Psoas muscle (tissue), 8 donors: ENCODE results near the gene C5orf63. TPM values are rescaled to one million over a fixed set of nuclear protein-coding genes. Genes with fewer than 3 reads are reported as not detected.
"Not testable (repeated sequence)": the region's sequence is repeated elsewhere in the genome, so short reads cannot be mapped to it uniquely, and the experiment has no call there.

Experiments used
- ATAC-seq, 4 donors: fragments of 200-7000 bp; cut with Tn5 transposase; one replicate each; pipeline ENCODE4 v1.9.1; 2020; ENCODE audit warnings: moderate library complexity in 3 of 4, mild to moderate bottlenecking in 2 of 4
- DNase-seq, 2 donors: peaks; one replicate each; pipeline ENCODE4 v3.0.0-alpha.2; 2020
- H3K27ac ChIP-seq: fragments of 200-600 bp; one replicate; pipeline ENCODE4 v1.8.0; 2022
- H3K27me3 ChIP-seq, 3 donors: fragments of 200-600 bp in 1 of 3; one replicate each; pipeline versions ENCODE4 v1.6.1 to v1.8.0; 2013 to 2022; ENCODE audit warnings: low read length in 2 of 3, mild to moderate bottlenecking in 2 of 3, moderate library complexity in 1 of 3; ENCODE audit not compliant: insufficient read depth in 3 of 3
- H3K36me3 ChIP-seq, 2 donors: fragments of 200-600 bp in 1 of 2; one replicate each; pipeline versions ENCODE4 v1.6.1 to v1.8.0; 2013 to 2022; ENCODE audit warnings: low read depth in 1 of 2, mild to moderate bottlenecking in 1 of 2, moderate library complexity in 1 of 2; ENCODE audit not compliant: insufficient read depth in 1 of 2
- H3K4me1 ChIP-seq: fragments of 200-600 bp; one replicate; pipeline ENCODE4 v1.8.0; 2022
- H3K4me3 ChIP-seq: fragments of 200-600 bp; one replicate; pipeline ENCODE4 v1.8.0; 2022; ENCODE audit warnings: mild to moderate bottlenecking
- H3K9me3 ChIP-seq: fragments of 200-600 bp; one replicate; pipeline ENCODE4 v1.8.0; 2022
- WGBS, 3 donors: extraction: QIAGEN DNeasy Blood & Tissue Kit; methylation state at CpG; one replicate each; pipeline versions ENCODE4 v1.1.6 to v1.1.7; 2013; 5-methylcytosine and 5-hydroxymethylcytosine counted together
- intact Hi-C, 2 donors: fragments of 100-400 bp; cut with DNase I; formaldehyde crosslinking; loops; one replicate each; pipeline versions ENCODE4 v1.11.0 to v1.14.2; 2022
- long read RNA-seq, 2 donors: library from polyadenylated mRNA; unstranded; transcript quantifications; one replicate each; pipeline ENCODE4 v2.0.0, GENCODE V29; 2021
- polyA plus RNA-seq, 3 donors: library from polyadenylated mRNA; stranded (reverse); fragments of 200-250 nt; gene quantifications; one replicate each; pipeline ENCODE4 v1.2.3, GENCODE V29; 2013
- total RNA-seq, 4 donors: library from RNA; stranded (reverse); fragmentation: NEBNext Ultra II Directional in 2 of 4; extraction: Animal tissue kit (Norgen Biotek cat#: 25700) in 2 of 4; gene quantifications; one replicate each; pipeline versions ENCODE4 v1.2.1 to v1.2.4, GENCODE V29; 2021 to 2023
- TF ChIP-seq, protein P1 (sequence below): fragments of 200-600 bp; IDR thresholded peaks from one replicate; pipeline ENCODE4 v1.8.0; 2022; ENCODE audit warnings: antibody characterized with exemption
- donor health status: healthy with polysubstance abuse.
- donor health status: DM: no; HTN: no; CAD: no; lungs with moderate emphysema.
- donor health status: Bipolar disorder and iron deficiency.
- donor health status: healthy.
- donor health status: DM: yes; HTN: yes; CAD: no.
- donor health status: DM: no; HTN: no; CAD: no.
- donor health status: DM: no; HTN: no; CAD: no.
- donor health status: DM: yes; HTN: yes; CAD: no.

Gene C5orf63
- total RNA-seq = 1 to 10 TPM; 5.3 to 7.6 (median 7.0) TPM
- 1 to 10 TPM; 2.4 to 6.4 (median 5.8) TPM for polyA plus RNA-seq
- long read RNA-seq, donor 1, full-length matches to known transcripts = 4 of 7 reads
- long read RNA-seq, donor 1, partial matches to known transcripts = 1 of 7 reads
- long read RNA-seq, donor 1, other reads (novel, unspliced or antisense) = 2 of 7 reads
- long read RNA-seq, donor 2, full-length matches to known transcripts = 1 of 2 reads
- long read RNA-seq, donor 2, partial matches to known transcripts = 1 of 2 reads
- long read RNA-seq, donor 2, other reads (novel, unspliced or antisense) = 0 of 2 reads

GRCh38 chr5:127072861-127073846 lies at the start of gene C5orf63:
Gene C5orf63, minus strand, starts transcription at chr5:127073502. Its CDS starts 14,507 bp downstream, at chr5:127058995.
- DNase-seq (peak; percentile 73 to 84), ATAC-seq (peak; percentile 97 to 99 (median 99))
- no peaks in the 10 kb centered on the region for H3K27me3 ChIP-seq
- H3K36me3 ChIP-seq = peaks cover 0 to 13% of the 10 kb centered on the region in 2 donors
- H3K4me1 ChIP-seq = no peaks in the 10 kb centered on the region
- peak within 1 kb of the TSS; percentile 72 for H3K27ac ChIP-seq
- no peaks in the 10 kb centered on the region for H3K9me3 ChIP-seq
- 9 to 27% (median 14%) methylated on average over 56 of the region's 56 CpGs for WGBS, 3 donors
- intact Hi-C loops = loop anchor here (2.0 to 5.0 kb wide), 2 partner anchors 41 to 42 kb away; partner anchors contain the start of gene MARCHF3 (in 2 of the 2)
- TF ChIP-seq, protein P1, sequence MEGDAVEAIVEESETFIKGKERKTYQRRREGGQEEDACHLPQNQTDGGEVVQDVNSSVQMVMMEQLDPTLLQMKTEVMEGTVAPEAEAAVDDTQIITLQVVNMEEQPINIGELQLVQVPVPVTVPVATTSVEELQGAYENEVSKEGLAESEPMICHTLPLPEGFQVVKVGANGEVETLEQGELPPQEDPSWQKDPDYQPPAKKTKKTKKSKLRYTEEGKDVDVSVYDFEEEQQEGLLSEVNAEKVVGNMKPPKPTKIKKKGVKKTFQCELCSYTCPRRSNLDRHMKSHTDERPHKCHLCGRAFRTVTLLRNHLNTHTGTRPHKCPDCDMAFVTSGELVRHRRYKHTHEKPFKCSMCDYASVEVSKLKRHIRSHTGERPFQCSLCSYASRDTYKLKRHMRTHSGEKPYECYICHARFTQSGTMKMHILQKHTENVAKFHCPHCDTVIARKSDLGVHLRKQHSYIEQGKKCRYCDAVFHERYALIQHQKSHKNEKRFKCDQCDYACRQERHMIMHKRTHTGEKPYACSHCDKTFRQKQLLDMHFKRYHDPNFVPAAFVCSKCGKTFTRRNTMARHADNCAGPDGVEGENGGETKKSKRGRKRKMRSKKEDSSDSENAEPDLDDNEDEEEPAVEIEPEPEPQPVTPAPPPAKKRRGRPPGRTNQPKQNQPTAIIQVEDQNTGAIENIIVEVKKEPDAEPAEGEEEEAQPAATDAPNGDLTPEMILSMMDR = peak; percentile 52
- H3K4me3 ChIP-seq = peak within 1 kb of the TSS; percentile 76

GRCh38 chr5:127112347-127112864 lies 39.1 kb upstream of the C5orf63 start:
- H3K4me3 ChIP-seq = no peak overlapping the region
- TF ChIP-seq, protein P1 = no peak
- no peaks in the 10 kb centered on the region for H3K4me1 ChIP-seq
- no peaks in the 10 kb centered on the region for H3K36me3 ChIP-seq
- no peaks in the 10 kb centered on the region for H3K27me3 ChIP-seq
- H3K27ac ChIP-seq = no peak overlapping the region
- WGBS, 3 donors = 89 to 95% (median 91%) methylated on average over 3 of the region's 3 CpGs
- no peaks in the 10 kb centered on the region for H3K9me3 ChIP-seq
- no peak for ATAC-seq
- intact Hi-C loops = no loop called here
- DNase-seq = no peak

GRCh38 chr5:127111112-127111511 lies 37.8 kb upstream of the C5orf63 start:
- TF ChIP-seq, protein P1 = no peak
- ATAC-seq (no peak), DNase-seq (no peak)
- H3K27me3 ChIP-seq = no peaks in the 10 kb centered on the region
- H3K4me3 ChIP-seq = no peak overlapping the region
- H3K36me3 ChIP-seq = no peaks in the 10 kb centered on the region
- intact Hi-C loops = no loop called here
- no peaks in the 10 kb centered on the region for H3K4me1 ChIP-seq
- WGBS, 3 donors = 82 to 86% (median 84%) methylated on average over 2 of the region's 2 CpGs
- H3K27ac ChIP-seq = no peak overlapping the region
- no peaks in the 10 kb centered on the region for H3K9me3 ChIP-seq

DNA sequence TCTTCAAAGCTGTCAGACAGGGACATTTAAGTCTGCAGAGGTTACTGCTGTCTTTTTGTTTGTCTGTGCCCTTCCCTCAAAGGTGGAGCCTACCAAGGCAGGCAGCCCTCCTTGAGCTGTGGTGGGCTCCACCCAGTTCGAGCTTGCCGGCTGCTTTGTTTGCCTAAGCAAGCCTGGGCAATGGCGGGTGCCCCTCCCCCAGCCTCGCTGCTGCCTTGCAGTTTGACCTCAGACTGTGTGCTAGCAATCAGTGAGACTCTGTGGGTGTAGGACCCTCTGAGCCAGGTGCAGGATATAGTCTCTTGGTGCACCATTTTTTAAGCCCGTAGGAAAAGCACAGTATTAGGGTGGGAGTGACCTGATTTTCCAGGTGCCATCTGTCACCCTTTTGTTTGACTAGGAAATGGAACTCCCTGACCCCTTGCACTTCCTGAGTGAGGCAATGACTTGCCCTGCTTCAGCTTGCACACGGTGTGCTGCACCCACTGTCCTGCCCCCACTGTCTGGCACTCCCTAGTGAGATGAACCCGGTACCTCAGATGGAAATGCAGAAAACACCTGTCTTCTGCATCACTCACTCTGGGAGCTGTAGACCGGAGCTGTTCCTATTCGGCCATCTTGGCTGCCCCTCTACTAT lies 35.4 kb upstream of the C5orf63 start:
- intact Hi-C loops, DNase-seq, ATAC-seq, H3K4me3 ChIP-seq, H3K36me3 ChIP-seq, H3K9me3 ChIP-seq, H3K27me3 ChIP-seq, H3K27ac ChIP-seq, H3K4me1 ChIP-seq: not testable (repeated sequence)
- WGBS, 3 donors = 82 to 85% (median 85%) methylated on average over 9 of the region's 9 CpGs
